Measurements from ENCODE around the gene HDDC2.

The HDDC2 gene

GRCh38 chr6:125245523-125246264, 56.1 kb downstream of the HDDC2 start:
- in situ Hi-C loops (cut with MboI; ENCODE audit: low sequenced_read_pairs), result no loop called here

- in situ Hi-C loops (cut with MboI; ENCODE audit: low sequenced_read_pairs), result no loop called here
Measured at GRCh38 chr6:125245109-125245508, 56.7 kb downstream of the HDDC2 start.

- in situ Hi-C loops (cut with MboI; ENCODE audit: low sequenced_read_pairs), result no loop called here
Measured at GRCh38 chr6:125237764-125238163, 64.0 kb downstream of the HDDC2 start.

- in situ Hi-C loops (cut with MboI; ENCODE audit: low sequenced_read_pairs), result no loop called here
Measured at GRCh38 chr6:125236536-125237327, 65.0 kb downstream of the HDDC2 start.

GRCh38 chr6:125233202-125233601, 68.6 kb downstream of the HDDC2 start:
- in situ Hi-C loops (cut with MboI; ENCODE audit: low sequenced_read_pairs), result no loop called here

GRCh38 chr6:125232466-125232865, 69.3 kb downstream of the HDDC2 start:
- in situ Hi-C loops (cut with MboI; ENCODE audit: low sequenced_read_pairs), result no loop called here

GRCh38 chr6:125231574-125232343, 70.0 kb downstream of the HDDC2 start:
- in situ Hi-C loops (cut with MboI; ENCODE audit: low sequenced_read_pairs), result no loop called here

- in situ Hi-C loops (cut with MboI; ENCODE audit: low sequenced_read_pairs), result no loop called here
Measured at GRCh38 chr6:125231133-125231532, 70.6 kb downstream of the HDDC2 start.

- in situ Hi-C loops (cut with MboI; ENCODE audit: low sequenced_read_pairs), result no loop called here
Measured at GRCh38 chr6:125230674-125231073, 71.1 kb downstream of the HDDC2 start.

GRCh38 chr6:125228981-125229479, 72.7 kb downstream of the HDDC2 start:
- in situ Hi-C loops (cut with MboI; ENCODE audit: low sequenced_read_pairs), result no loop called here

- in situ Hi-C loops (cut with MboI; ENCODE audit: low sequenced_read_pairs), result no loop called here
Measured at GRCh38 chr6:125227244-125227643, 74.5 kb downstream of the HDDC2 start.

Data from HL-60/S4 treated with phorbol 12-myristate 13-acetate at 8.2 ng/mL for 4 days and 3 days (cell line).